Activated CD4-positive, CD25-positive, alpha-beta regulatory T cell treated with anti-CD3 and anti-CD28 coated beads, Interleukin-2, amount 50 U/mL, for 24 hours (primary cell): ENCODE measurements around the gene NAV2.

ENCODE experiments used
- ATAC-seq, 2 donors: fragments of 150-1000 bp; cut with Tn5 transposase; one replicate each; pipeline ENCODE4 v1.10.0; 2021; ENCODE audit warnings: mild to moderate bottlenecking in 1 of 2, moderate library complexity in 1 of 2

NAV2 gene

GRCh38 chr11:20129665-20130064 lies 417.0 kb downstream of the NAV2 start:
- no peak for ATAC-seq

GRCh38 chr11:20131788-20132666 lies 419.4 kb downstream of the NAV2 start:
- peak in 1 of 2 donors; percentile 14 for ATAC-seq

- ATAC-seq: no peak
These were observed 420.0 kb downstream of the NAV2 start for GRCh38 chr11:20132667-20133039.

GRCh38 chr11:20134991-20135736 lies 422.5 kb downstream of the NAV2 start:
- ATAC-seq: no peak

GRCh38 chr11:20137637-20138036 lies 425.0 kb downstream of the NAV2 start:
- no peak for ATAC-seq

GRCh38 chr11:20138707-20139106 lies 426.1 kb downstream of the NAV2 start:
- ATAC-seq: no peak

GRCh38 chr11:20154381-20154780 lies 441.7 kb downstream of the NAV2 start:
- ATAC-seq: no peak

GRCh38 chr11:20155683-20156279 lies 443.1 kb downstream of the NAV2 start:
- ATAC-seq: no peak

GRCh38 chr11:20156280-20156875 lies 443.7 kb downstream of the NAV2 start:
- ATAC-seq: peak; percentile 32 to 53

GRCh38 chr11:20156876-20157613 lies 444.4 kb downstream of the NAV2 start:
- no peak for ATAC-seq

GRCh38 chr11:20157728-20158127 lies 445.1 kb downstream of the NAV2 start:
- no peak for ATAC-seq

GRCh38 chr11:20158597-20159257 lies 446.1 kb downstream of the NAV2 start:
- no peak for ATAC-seq

GRCh38 chr11:20159466-20160381 lies 447.1 kb downstream of the NAV2 start:
- no peak for ATAC-seq

GRCh38 chr11:20160425-20161229 lies 448.0 kb downstream of the NAV2 start, which contains the start of gene DBX1:
DBX1 (minus strand) TSS chr11:20160475; CDS start chr11:20160324, 151 bp downstream.
- ATAC-seq: no peak

GRCh38 chr11:20161230-20161918 lies 448.7 kb downstream of the NAV2 start:
- ATAC-seq: no peak

GRCh38 chr11:20161923-20162744 lies 449.5 kb downstream of the NAV2 start:
- no peak for ATAC-seq

- ATAC-seq: no peak
These were observed 450.5 kb downstream of the NAV2 start for GRCh38 chr11:20162824-20163782.
